ENCODE results near the gene GTPBP8. TPM values are rescaled to one million over a fixed set of nuclear protein-coding genes. Genes with fewer than 3 reads are reported as not detected.
A peak's percentile ranks its signal among the peaks of the same experiment; 100 is the strongest.

GTPBP8 gene
- total RNA-seq, 1 donor from 2014 or later: 15.2 TPM

DNA sequence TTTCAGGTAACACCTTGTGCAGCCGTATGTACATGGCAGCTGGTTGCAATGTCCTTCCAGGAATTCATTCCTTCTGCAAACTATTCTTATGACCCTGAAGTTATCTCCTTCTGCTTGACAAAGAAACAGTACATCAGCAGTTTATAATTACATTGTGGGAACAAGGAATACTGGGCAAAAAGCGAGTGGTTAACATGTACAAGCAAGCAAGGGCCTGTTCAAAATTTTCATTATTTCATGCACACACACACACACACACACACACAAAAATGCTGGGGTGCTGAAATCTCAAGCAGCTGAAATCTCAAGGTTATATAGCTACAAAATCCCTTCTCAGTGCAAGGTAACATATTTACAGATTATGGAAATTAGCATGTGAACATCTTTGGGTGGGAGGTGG is 30.7 kb downstream of the GTPBP8 start:
- Mint-ChIP-seq H3K4me3 (ENCODE audit: unreplicated experiment) (no peak overlapping the region), H3K27ac (ENCODE audit: unreplicated experiment) (no peak overlapping the region), H3K27me3 (ENCODE audit: low read depth) (no peaks in the 10 kb centered on the region), H3K36me3 (ENCODE audit: low read depth) (no peaks in the 10 kb centered on the region), H3K4me1 (ENCODE audit: low read depth) (peaks cover 21% of the 10 kb centered on the region), H3K9me3 (ENCODE audit: low read depth) (no peaks in the 10 kb centered on the region)
- DNase-seq (ENCODE audit: low spot score): no peak
- TF ChIP-seq, protein P1, sequence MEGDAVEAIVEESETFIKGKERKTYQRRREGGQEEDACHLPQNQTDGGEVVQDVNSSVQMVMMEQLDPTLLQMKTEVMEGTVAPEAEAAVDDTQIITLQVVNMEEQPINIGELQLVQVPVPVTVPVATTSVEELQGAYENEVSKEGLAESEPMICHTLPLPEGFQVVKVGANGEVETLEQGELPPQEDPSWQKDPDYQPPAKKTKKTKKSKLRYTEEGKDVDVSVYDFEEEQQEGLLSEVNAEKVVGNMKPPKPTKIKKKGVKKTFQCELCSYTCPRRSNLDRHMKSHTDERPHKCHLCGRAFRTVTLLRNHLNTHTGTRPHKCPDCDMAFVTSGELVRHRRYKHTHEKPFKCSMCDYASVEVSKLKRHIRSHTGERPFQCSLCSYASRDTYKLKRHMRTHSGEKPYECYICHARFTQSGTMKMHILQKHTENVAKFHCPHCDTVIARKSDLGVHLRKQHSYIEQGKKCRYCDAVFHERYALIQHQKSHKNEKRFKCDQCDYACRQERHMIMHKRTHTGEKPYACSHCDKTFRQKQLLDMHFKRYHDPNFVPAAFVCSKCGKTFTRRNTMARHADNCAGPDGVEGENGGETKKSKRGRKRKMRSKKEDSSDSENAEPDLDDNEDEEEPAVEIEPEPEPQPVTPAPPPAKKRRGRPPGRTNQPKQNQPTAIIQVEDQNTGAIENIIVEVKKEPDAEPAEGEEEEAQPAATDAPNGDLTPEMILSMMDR (IDR thresholded peaks at IDR 0.05): no peak

DNA sequence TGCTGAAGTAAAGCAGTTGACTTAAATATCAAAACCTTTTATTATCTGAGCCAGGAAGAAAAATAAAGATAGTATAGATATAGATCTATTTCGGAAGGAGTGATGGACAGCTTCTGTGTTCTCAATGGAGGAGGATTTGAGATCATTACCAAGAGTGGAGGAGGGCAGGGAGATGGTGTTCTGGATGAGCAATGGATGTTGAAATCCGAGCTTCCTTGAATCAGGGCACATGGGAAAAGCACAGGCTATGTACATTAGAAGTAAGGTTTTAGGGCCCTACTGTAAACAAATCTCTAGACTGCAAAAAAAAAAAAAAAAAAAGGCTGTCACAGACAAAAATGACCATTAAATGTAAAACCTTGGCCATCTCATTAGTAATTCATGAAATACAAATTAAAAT is 43.2 kb downstream of the GTPBP8 start:
- no peak overlapping the region for H3K4me3 Mint-ChIP-seq (ENCODE audit: unreplicated experiment)
- TF ChIP-seq, protein P1 (IDR thresholded peaks at IDR 0.05): no peak
- H3K4me1 Mint-ChIP-seq (ENCODE audit: low read depth): no peaks in the 10 kb centered on the region
- no peak for DNase-seq (ENCODE audit: low spot score)
- H3K36me3 Mint-ChIP-seq (ENCODE audit: low read depth): no peaks in the 10 kb centered on the region
- H3K27ac Mint-ChIP-seq (ENCODE audit: unreplicated experiment): no peak overlapping the region
- H3K27me3 Mint-ChIP-seq (ENCODE audit: low read depth): no peaks in the 10 kb centered on the region
- no peaks in the 10 kb centered on the region for H3K9me3 Mint-ChIP-seq (ENCODE audit: low read depth)

DNA sequence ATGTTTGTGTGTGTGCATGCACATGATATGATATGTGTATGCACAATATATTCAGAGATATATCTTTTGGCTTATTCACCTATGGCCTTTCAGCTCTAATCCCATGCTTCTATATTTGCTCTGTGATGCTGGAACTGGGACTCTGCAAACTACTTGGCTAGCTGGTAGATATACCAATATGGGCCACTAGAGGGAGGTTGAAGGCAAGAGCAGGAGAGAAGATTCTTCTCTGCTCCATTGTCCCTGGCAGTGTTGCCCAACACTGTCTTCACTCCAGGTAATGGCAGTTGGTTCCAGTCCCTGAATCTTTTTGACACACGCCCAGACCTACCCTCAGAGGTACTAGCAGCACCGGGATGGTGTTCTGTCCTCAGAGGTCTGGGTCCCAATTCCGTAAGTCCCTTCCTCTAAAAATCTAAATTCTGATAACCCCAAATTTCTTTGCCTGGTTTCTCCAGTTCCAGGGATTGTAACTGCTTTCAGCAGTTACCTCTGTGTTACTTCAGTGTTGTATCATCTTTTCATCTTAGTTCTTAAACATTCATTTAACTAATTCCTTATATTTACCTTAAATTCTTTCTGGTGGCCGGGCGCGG is 44.7 kb downstream of the GTPBP8 start:
- H3K27me3 Mint-ChIP-seq (ENCODE audit: low read depth): no peaks in the 10 kb centered on the region

DNA sequence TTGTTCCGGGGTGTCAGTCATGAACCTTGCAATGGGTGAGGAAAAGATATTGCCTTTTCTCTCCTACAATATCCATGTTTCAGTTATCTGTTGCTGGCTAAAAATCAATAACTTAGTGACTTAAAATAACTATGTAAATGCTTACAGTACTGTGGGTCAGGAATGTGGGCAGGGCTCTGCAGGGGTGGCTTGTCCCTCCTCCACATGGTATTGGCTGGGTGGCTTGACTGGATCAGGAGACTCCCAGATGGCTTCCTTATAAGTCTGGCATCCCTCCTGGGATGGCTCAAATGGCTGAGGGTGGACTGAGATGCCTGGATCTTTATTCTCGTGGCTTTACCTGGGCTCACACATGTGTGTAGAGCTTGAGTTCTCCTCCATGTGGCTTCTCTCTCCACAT is 47.5 kb downstream of the GTPBP8 start:
- Mint-ChIP-seq H3K9me3 (ENCODE audit: low read depth) (no peaks in the 10 kb centered on the region), H3K27ac (ENCODE audit: unreplicated experiment) (no peak overlapping the region), H3K4me3 (ENCODE audit: unreplicated experiment) (no peak overlapping the region), H3K27me3 (ENCODE audit: low read depth) (no peaks in the 10 kb centered on the region), H3K4me1 (ENCODE audit: low read depth) (no peaks in the 10 kb centered on the region), H3K36me3 (ENCODE audit: low read depth) (no peaks in the 10 kb centered on the region)
- TF ChIP-seq, protein P1 (IDR thresholded peaks at IDR 0.05): no peak
- DNase-seq (ENCODE audit: low spot score): no peak

More for the DNA sequence above, 44.7 kb downstream of the GTPBP8 start:
- Mint-ChIP-seq H3K9me3 (ENCODE audit: low read depth) (no peaks in the 10 kb centered on the region), H3K4me3 (ENCODE audit: unreplicated experiment) (no peak overlapping the region), H3K27ac (ENCODE audit: unreplicated experiment) (no peak overlapping the region), H3K36me3 (ENCODE audit: low read depth) (no peaks in the 10 kb centered on the region), H3K4me1 (ENCODE audit: low read depth) (no peaks in the 10 kb centered on the region)
- TF ChIP-seq, protein P1 (IDR thresholded peaks at IDR 0.05): peak; percentile 84
- DNase-seq (ENCODE audit: low spot score): no peak

DNA sequence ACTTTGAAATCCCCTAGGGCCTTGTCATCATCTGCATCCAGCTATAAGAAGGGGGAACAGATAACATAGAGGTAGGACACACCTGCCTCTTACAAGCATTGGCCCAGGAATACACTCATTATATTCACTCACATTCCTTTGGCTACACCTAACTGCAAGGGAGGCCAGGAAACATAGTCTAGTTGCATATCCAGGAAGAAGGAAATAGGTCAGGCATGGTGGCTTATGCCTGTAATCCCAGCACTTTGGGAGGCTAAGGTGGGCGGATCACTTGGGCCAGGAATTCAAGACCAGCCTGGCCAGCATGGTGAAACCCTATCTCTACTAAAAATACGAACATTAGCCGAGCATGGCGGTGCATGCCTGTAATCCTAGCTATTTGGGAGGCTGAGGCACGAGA is 48.8 kb downstream of the GTPBP8 start:
- Mint-ChIP-seq H3K4me3 (ENCODE audit: unreplicated experiment) (no peak overlapping the region), H3K27me3 (ENCODE audit: low read depth) (no peaks in the 10 kb centered on the region), H3K27ac (ENCODE audit: unreplicated experiment) (no peak overlapping the region), H3K9me3 (ENCODE audit: low read depth) (no peaks in the 10 kb centered on the region), H3K36me3 (ENCODE audit: low read depth) (no peaks in the 10 kb centered on the region), H3K4me1 (ENCODE audit: low read depth) (no peaks in the 10 kb centered on the region)
- no peak for DNase-seq (ENCODE audit: low spot score)
- TF ChIP-seq, protein P1 (IDR thresholded peaks at IDR 0.05): no peak

Data from chondrocyte (in vitro differentiated cells).